H9 (cell line): ENCODE results near the gene STAT1. TPM values are rescaled to one million over a fixed set of nuclear protein-coding genes. Genes with fewer than 3 reads are reported as not detected.

Experiments
- DNase-seq: peaks from one replicate; pipeline ENCODE4 v3.0.0-alpha.2; 2017
- H2AFZ ChIP-seq: one replicate; pipeline ENCODE4 v1.6.1; 2013; ENCODE audit warnings: mild to moderate bottlenecking, low read length, control low read depth, moderate library complexity
- H2AK5ac ChIP-seq: 2 replicates; pipeline ENCODE4 v1.6.1; 2013; ENCODE audit warnings: low read length, control low read depth, mixed read lengths; ENCODE audit not compliant: insufficient read length
- H2BK120ac ChIP-seq: one replicate; pipeline ENCODE4 v1.6.1; 2013; ENCODE audit warnings: low read depth, mild to moderate bottlenecking, low read length, control low read depth, inconsistent platforms; ENCODE audit not compliant: poor library complexity, severe bottlenecking
- H2BK12ac ChIP-seq: 2 replicates; pipeline ENCODE4 v1.6.1; 2013; ENCODE audit warnings: low read length, control low read depth, mixed read lengths, low read depth; ENCODE audit not compliant: insufficient read length
- H2BK15ac ChIP-seq: 2 replicates; pipeline ENCODE4 v1.6.1; 2013; ENCODE audit warnings: low read depth, low read length, control low read depth
- H2BK20ac ChIP-seq: one replicate; pipeline ENCODE4 v1.6.1; 2013; ENCODE audit warnings: low read depth, mild to moderate bottlenecking, low read length, control low read depth, inconsistent platforms; ENCODE audit not compliant: poor library complexity, severe bottlenecking
- H2BK5ac ChIP-seq: 2 replicates; pipeline ENCODE4 v1.6.1; 2013; ENCODE audit warnings: low read length, control low read depth, mixed read lengths; ENCODE audit not compliant: insufficient read length
- H3K14ac ChIP-seq: 2 replicates; pipeline ENCODE4 v1.6.1; 2013; ENCODE audit warnings: low read length, control low read depth; ENCODE audit not compliant: insufficient read depth
- H3K18ac ChIP-seq: 2 replicates; pipeline ENCODE4 v1.6.1; 2013; ENCODE audit warnings: low read depth, mild to moderate bottlenecking, mixed read lengths, low read length, control low read depth; ENCODE audit not compliant: insufficient read length
- H3K23ac ChIP-seq: 2 replicates; pipeline ENCODE4 v1.6.1; 2013; ENCODE audit warnings: low read length, control low read depth, mixed read lengths, low read depth; ENCODE audit not compliant: insufficient read length
- H3K23me2 ChIP-seq: 2 replicates; pipeline ENCODE4 v1.6.1; 2013; ENCODE audit warnings: low read depth, mild to moderate bottlenecking, mixed read lengths, low read length, control low read depth; ENCODE audit not compliant: insufficient read length, poor library complexity, severe bottlenecking
- H3K27ac ChIP-seq: 2 replicates; pipeline ENCODE4 v1.5.1; 2013; ENCODE audit warnings: low read length, control low read depth, mixed read lengths, low read depth; ENCODE audit not compliant: insufficient read length
- H3K27me3 ChIP-seq: 2 replicates; pipeline ENCODE4 v1.6.1; 2013; ENCODE audit warnings: low read length, control low read depth, inconsistent platforms; ENCODE audit not compliant: insufficient read depth
- H3K4ac ChIP-seq: 2 replicates; pipeline ENCODE4 v1.6.1; 2013; ENCODE audit warnings: low read depth, mild to moderate bottlenecking, control low read depth, inconsistent platforms, low read length, moderate library complexity
- H3K4me1 ChIP-seq: 2 replicates; pipeline ENCODE4 v1.6.1; 2013; ENCODE audit warnings: low read length, control low read depth, inconsistent platforms; ENCODE audit not compliant: insufficient read depth
- H3K4me2 ChIP-seq: 2 replicates; pipeline ENCODE4 v1.6.1; 2013; ENCODE audit warnings: low read length, control low read depth, mixed read lengths; ENCODE audit not compliant: insufficient read length, insufficient read depth
- H3K56ac ChIP-seq: 2 replicates; pipeline ENCODE4 v1.6.1; 2013; ENCODE audit warnings: low read depth, mild to moderate bottlenecking, mixed read lengths, low read length, control low read depth; ENCODE audit not compliant: insufficient read length
- H3K79me1 ChIP-seq: 2 replicates; pipeline ENCODE4 v1.6.1; 2013; ENCODE audit warnings: low read depth, mild to moderate bottlenecking, moderate library complexity, low read length, control low read depth, inconsistent platforms; ENCODE audit not compliant: insufficient read depth, poor library complexity, severe bottlenecking
- H3K79me2 ChIP-seq: 2 replicates; pipeline ENCODE4 v1.6.1; 2013; ENCODE audit warnings: low read length, control low read depth, inconsistent platforms; ENCODE audit not compliant: insufficient read depth
- H3K9ac ChIP-seq: 2 replicates; pipeline ENCODE4 v1.6.1; 2013; ENCODE audit warnings: low read length, control low read depth, mixed read lengths; ENCODE audit not compliant: insufficient read length; ENCODE audit errors: extremely low read depth
- H3K9me3 ChIP-seq: one replicate; pipeline ENCODE4 v1.6.1; 2013; ENCODE audit warnings: low read depth, low read length, inconsistent platforms; ENCODE audit not compliant: control insufficient read depth
- H3T11ph ChIP-seq: one replicate; pipeline ENCODE4 v1.6.1; 2013; ENCODE audit warnings: mild to moderate bottlenecking, low read length, control low read depth, inconsistent platforms
- H4K20me1 ChIP-seq: one replicate; pipeline ENCODE4 v1.6.1; 2013; ENCODE audit not compliant: control insufficient read depth, insufficient read length, insufficient read depth
- H4K5ac ChIP-seq: 2 replicates; pipeline ENCODE4 v1.6.1; 2013; ENCODE audit warnings: low read depth, mild to moderate bottlenecking, mixed read lengths, low read length, control low read depth; ENCODE audit not compliant: insufficient read length
- H4K8ac ChIP-seq: replicated peaks from 2 replicates; pipeline ENCODE4 v1.6.1; 2013; ENCODE audit warnings: low read length, control low read depth, mixed read lengths, low read depth; ENCODE audit not compliant: insufficient read length
- H4K91ac ChIP-seq: 2 replicates; pipeline ENCODE4 v1.6.1; 2013; ENCODE audit warnings: low read depth, mild to moderate bottlenecking, moderate library complexity, mixed read lengths, low read length, control low read depth; ENCODE audit not compliant: insufficient read length
- H3K27ac Mint-ChIP-seq, 3 experiments: 2 replicates in 2 of 3; 3 replicates in 1 of 3; pipeline ENCODE4 v1.8.0; 2020 to 2021; ENCODE audit warnings: mixed read lengths in 3 of 3, mild to moderate bottlenecking in 1 of 3, moderate library complexity in 1 of 3
- H3K27me3 Mint-ChIP-seq: 2 replicates; pipeline ENCODE4 v1.8.0; 2021; ENCODE audit warnings: low read depth, mild to moderate bottlenecking, moderate library complexity, mixed read lengths
- H3K36me3 Mint-ChIP-seq, 3 experiments: 2 replicates in 2 of 3; 3 replicates in 1 of 3; pipeline ENCODE4 v1.8.0; 2020 to 2021; ENCODE audit warnings: low read depth in 3 of 3, mixed read lengths in 3 of 3; ENCODE audit not compliant: insufficient read depth in 1 of 3
- H3K4me1 Mint-ChIP-seq, 2 experiments: 2 replicates each; pipeline ENCODE4 v1.8.0; 2020; ENCODE audit warnings: mixed read lengths in 2 of 2
- H3K4me3 Mint-ChIP-seq, 2 experiments: 2 replicates in 1 of 2; 3 replicates in 1 of 2; pipeline ENCODE4 v1.8.0; 2020 to 2021; ENCODE audit warnings: mild to moderate bottlenecking in 2 of 2, mixed read lengths in 2 of 2, moderate library complexity in 1 of 2
- H3K9me3 Mint-ChIP-seq, 2 experiments: 2 replicates in 1 of 2; 3 replicates in 1 of 2; pipeline ENCODE4 v1.8.0; 2020; ENCODE audit warnings: mild to moderate bottlenecking in 2 of 2, mixed read lengths in 2 of 2, moderate library complexity in 1 of 2
- WGBS: extraction: QIAGEN DNeasy Blood & Tissue Kit; methylation state at CpG from one replicate; pipeline ENCODE4 v1.1.7; 2013; ENCODE audit warnings: missing lambda C conversion rate, low lambda C conversion rate, mixed read lengths; ENCODE audit not compliant: insufficient read length; ENCODE audit errors: extremely low coverage; 5-methylcytosine and 5-hydroxymethylcytosine counted together
- total RNA-seq: library from RNA; stranded (reverse); gene quantifications from 2 replicates; pipeline ENCODE4 v1.2.1, GENCODE V29; 2021
- TF ChIP-seq, protein P1 (sequence below): fragments of 200-600 bp; sonication (generic); conservative IDR thresholded peaks from 3 replicates; pipeline ENCODE4 v1.8.0; 2021; ENCODE audit warnings: antibody characterized with exemption, mild to moderate bottlenecking

STAT1 gene
- total RNA-seq, 1 experiment from 2014 or later, result 48.1 TPM

DNA sequence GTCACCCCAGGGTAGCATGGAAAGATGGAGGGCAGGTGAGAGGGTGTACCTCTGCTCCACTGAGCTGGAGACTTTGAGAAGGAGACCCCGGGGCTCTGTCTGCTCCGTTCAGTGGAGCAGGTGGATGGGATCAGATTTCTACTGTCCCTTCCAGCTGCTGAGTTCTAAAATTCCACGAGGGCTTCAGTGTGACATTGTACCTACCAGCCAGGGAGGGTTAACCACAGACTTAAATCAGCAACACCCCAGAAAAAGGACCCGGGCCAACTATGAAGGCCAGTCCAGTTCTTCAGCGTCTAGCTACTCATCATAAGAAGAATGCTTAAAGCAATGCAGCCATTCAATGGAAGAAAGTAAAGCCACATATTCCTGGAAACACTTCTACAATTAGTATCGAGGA lies 23.8 kb downstream of the STAT1 start:
- H4K91ac ChIP-seq, result no peak overlapping the region
- H3K9ac ChIP-seq, result no peak overlapping the region
- H3K4me1 ChIP-seq, result no peaks in the 10 kb centered on the region
- no peaks in the 10 kb centered on the region for H3K9me3 Mint-ChIP-seq
- no peaks in the 10 kb centered on the region for H3K79me1 ChIP-seq
- H3K79me2 ChIP-seq, result no peaks in the 10 kb centered on the region
- no peak overlapping the region for H4K8ac ChIP-seq
- H3K4me2 ChIP-seq, result no peak overlapping the region
- no peak overlapping the region for H2AK5ac ChIP-seq
- no peak overlapping the region for H4K5ac ChIP-seq
- DNase-seq, result no peak
- no peak overlapping the region for H2BK20ac ChIP-seq
- H3K56ac ChIP-seq, result no peak overlapping the region
- no peak overlapping the region for H3K4me3 Mint-ChIP-seq
- H2AFZ ChIP-seq, result no peak overlapping the region
- no peak overlapping the region for H3K4ac ChIP-seq
- no peak overlapping the region for H3T11ph ChIP-seq
- no peak overlapping the region for H3K27ac ChIP-seq
- no peaks in the 10 kb centered on the region for H3K23me2 ChIP-seq
- H2BK120ac ChIP-seq, result no peak overlapping the region
- H3K23ac ChIP-seq, result no peak overlapping the region
- no peak overlapping the region for H2BK12ac ChIP-seq
- no peaks in the 10 kb centered on the region for H4K20me1 ChIP-seq
- TF ChIP-seq, protein P1, sequence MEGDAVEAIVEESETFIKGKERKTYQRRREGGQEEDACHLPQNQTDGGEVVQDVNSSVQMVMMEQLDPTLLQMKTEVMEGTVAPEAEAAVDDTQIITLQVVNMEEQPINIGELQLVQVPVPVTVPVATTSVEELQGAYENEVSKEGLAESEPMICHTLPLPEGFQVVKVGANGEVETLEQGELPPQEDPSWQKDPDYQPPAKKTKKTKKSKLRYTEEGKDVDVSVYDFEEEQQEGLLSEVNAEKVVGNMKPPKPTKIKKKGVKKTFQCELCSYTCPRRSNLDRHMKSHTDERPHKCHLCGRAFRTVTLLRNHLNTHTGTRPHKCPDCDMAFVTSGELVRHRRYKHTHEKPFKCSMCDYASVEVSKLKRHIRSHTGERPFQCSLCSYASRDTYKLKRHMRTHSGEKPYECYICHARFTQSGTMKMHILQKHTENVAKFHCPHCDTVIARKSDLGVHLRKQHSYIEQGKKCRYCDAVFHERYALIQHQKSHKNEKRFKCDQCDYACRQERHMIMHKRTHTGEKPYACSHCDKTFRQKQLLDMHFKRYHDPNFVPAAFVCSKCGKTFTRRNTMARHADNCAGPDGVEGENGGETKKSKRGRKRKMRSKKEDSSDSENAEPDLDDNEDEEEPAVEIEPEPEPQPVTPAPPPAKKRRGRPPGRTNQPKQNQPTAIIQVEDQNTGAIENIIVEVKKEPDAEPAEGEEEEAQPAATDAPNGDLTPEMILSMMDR, result no peak
- H3K14ac ChIP-seq, result no peak overlapping the region
- no peak overlapping the region for H3K18ac ChIP-seq
- no peak overlapping the region for H2BK5ac ChIP-seq
- no peaks in the 10 kb centered on the region for H3K27me3 Mint-ChIP-seq
- H3K9me3 ChIP-seq, result no peaks in the 10 kb centered on the region
- H3K4me1 Mint-ChIP-seq, result no peaks in the 10 kb centered on the region
- no CpG with 5 or more reads among the region's 6 CpGs for WGBS
- peaks cover 57 to 92% (median 80%) of the 10 kb centered on the region in 3 experiments for H3K36me3 Mint-ChIP-seq
- H2BK15ac ChIP-seq, result no peak overlapping the region
- H3K27ac Mint-ChIP-seq, result no peak overlapping the region
- no peaks in the 10 kb centered on the region for H3K27me3 ChIP-seq
